ENCODE results near the gene THEMIS.

GRCh38 chr6:127832381-127832780, 68.5 kb downstream of the THEMIS start:
- TF ChIP-seq ZBTB49 (tag by site-specific recombination; IDR thresholded peaks at IDR 0.05; ENCODE audit: low read depth) (no peak), ZNF664 (tag by site-specific recombination; IDR thresholded peaks at IDR 0.05) (no peak), ZNF391 (tag by site-specific recombination; IDR thresholded peaks at IDR 0.05; ENCODE audit: borderline replicate concordance, low read depth) (no peak), REST (tag by site-specific recombination; IDR thresholded peaks at IDR 0.05) (no peak), ZNF175 (tag by site-specific recombination; IDR thresholded peaks at IDR 0.05) (no peak), CTCF (tag by site-specific recombination; IDR thresholded peaks at IDR 0.05) (no peak), ZBTB11 (tag by site-specific recombination; conservative IDR thresholded peaks at IDR 0.05; ENCODE audit: low read depth) (no peak), ZNF558 (tag by site-specific recombination; IDR thresholded peaks at IDR 0.05) (no peak), ZBTB26 (tag by site-specific recombination; optimal IDR thresholded peaks at IDR 0.05) (no peak)
